Thoracic aorta (tissue), 2 donors: ENCODE results near the gene ELF3. TPM values are rescaled to one million over a fixed set of nuclear protein-coding genes. Genes with fewer than 3 reads are reported as not detected.

ENCODE experiments used
- ATAC-seq: fragments of 150-250 bp; one replicate; pipeline ENCODE4 v1.8.0; 2017; ENCODE audit warnings: low read depth; ENCODE audit not compliant: insufficient number of reproducible peaks, low FRiP score
- DNase-seq: peaks from one replicate; pipeline ENCODE4 v3.0.0-alpha.2; 2020; ENCODE audit warnings: low spot score
- H3K27ac ChIP-seq, 2 donors: fragments of 200-600 bp; sonication (generic); 1 replicate in 1 of 2; 2 replicates in 1 of 2; pipeline ENCODE4 v1.5.1; 2016; ENCODE audit warnings: mild to moderate bottlenecking in 2 of 2, moderate library complexity in 2 of 2
- H3K27me3 ChIP-seq: fragments of 200-600 bp; sonication (generic); replicated peaks from 2 replicates; pipeline ENCODE4 v1.6.0; 2016; ENCODE audit warnings: mild to moderate bottlenecking; ENCODE audit not compliant: insufficient read depth
- H3K36me3 ChIP-seq: fragments of 200-600 bp; sonication (generic); one replicate; pipeline ENCODE4 v1.5.1; 2016
- H3K4me1 ChIP-seq, 2 donors: fragments of 200-600 bp; sonication (generic); 1 replicate in 1 of 2; 2 replicates in 1 of 2; pipeline versions ENCODE4 v1.5.1 to v1.6.0; 2016; ENCODE audit warnings: low read depth in 2 of 2, mild to moderate bottlenecking in 1 of 2; ENCODE audit not compliant: control insufficient read depth in 1 of 2
- H3K4me3 ChIP-seq: fragments of 200-600 bp; sonication (generic); 2 replicates; pipeline ENCODE4 v1.5.1; 2016; ENCODE audit warnings: mild to moderate bottlenecking
- H3K9me3 ChIP-seq: fragments of 200-600 bp; sonication (generic); 2 replicates; pipeline ENCODE4 v1.5.1; 2016
- CTCF ChIP-seq: fragments of 200-600 bp; sonication (generic); IDR thresholded peaks from one replicate; pipeline ENCODE4 v1.5.1; 2019; ENCODE audit warnings: antibody characterized with exemption
- total RNA-seq, 2 donors: library from RNA; depleted of rRNA; stranded (reverse); fragments of >200 nt; gene quantifications; one replicate each; pipeline versions ENCODE4 v1.1.0 to v1.2.3, GENCODE V29; 2016

ELF3 gene
- total RNA-seq, 2 donors from 2014 or later, result 0.95 to 4.9 TPM

DNA sequence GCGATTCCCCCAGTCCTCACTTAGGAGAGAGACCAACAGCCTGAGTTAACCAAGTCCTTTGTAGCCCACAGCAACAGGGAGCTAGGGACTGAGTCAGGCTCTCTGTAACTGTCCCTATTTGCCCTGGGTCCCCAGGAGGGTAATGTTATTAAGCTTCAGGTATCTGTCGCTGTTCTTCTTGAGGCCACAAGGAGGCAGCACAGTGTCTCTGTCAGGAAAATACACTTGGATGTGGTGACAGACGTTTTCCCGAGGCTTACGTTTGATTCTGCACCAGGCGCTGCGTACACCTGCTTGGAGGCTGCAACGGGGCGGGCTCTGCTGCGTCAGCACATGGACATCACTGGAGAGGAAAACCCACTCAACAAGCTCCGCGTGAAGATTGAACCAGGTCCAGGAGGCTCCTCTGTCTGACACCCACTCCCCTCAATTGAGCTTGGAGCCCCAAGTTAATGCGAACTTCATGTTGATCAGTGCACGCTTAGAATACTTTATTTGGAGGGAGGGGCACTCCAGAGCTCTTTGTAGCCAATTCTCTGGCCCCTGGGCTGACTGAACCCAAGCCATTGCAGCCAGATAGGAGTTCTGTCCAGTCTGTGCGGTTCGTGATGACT is 10.7 kb upstream of the ELF3 start:
- no peak overlapping the region for H3K27ac ChIP-seq
- H3K4me3 ChIP-seq, result no peak overlapping the region
- DNase-seq (no peak), ATAC-seq (no peak)
- no peaks in the 10 kb centered on the region for H3K9me3 ChIP-seq
- no peaks in the 10 kb centered on the region for H3K4me1 ChIP-seq
- no peaks in the 10 kb centered on the region for H3K27me3 ChIP-seq
- TF ChIP-seq CTCF, result peak; percentile 68
- H3K36me3 ChIP-seq, result peaks cover 35% of the 10 kb centered on the region

DNA sequence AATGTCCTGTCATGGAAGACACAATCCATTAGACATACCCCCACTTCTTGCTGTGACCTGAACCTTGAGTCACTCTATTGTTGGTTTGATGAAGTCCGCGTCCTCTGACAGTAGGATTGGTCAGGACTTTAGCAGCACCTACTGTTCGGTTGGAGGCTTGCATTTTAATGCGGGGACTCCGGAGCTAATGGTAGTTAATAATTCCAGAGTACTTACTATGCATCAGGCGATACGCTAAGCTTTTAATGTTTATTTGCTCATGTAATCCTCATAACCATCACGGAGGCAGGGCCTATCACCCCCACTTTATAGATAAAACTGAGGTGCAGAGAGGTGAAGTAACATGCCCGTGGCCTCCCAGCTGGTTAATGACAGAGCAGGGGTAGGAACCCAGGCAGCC is 7.9 kb upstream of the ELF3 start:
- ATAC-seq (no peak), DNase-seq (no peak)
- H3K4me1 ChIP-seq, result no peaks in the 10 kb centered on the region
- no peaks in the 10 kb centered on the region for H3K27me3 ChIP-seq
- H3K9me3 ChIP-seq, result no peaks in the 10 kb centered on the region
- no peak for TF ChIP-seq CTCF
- H3K4me3 ChIP-seq, result no peak overlapping the region
- peaks cover 26% of the 10 kb centered on the region for H3K36me3 ChIP-seq
- no peak overlapping the region for H3K27ac ChIP-seq

DNA sequence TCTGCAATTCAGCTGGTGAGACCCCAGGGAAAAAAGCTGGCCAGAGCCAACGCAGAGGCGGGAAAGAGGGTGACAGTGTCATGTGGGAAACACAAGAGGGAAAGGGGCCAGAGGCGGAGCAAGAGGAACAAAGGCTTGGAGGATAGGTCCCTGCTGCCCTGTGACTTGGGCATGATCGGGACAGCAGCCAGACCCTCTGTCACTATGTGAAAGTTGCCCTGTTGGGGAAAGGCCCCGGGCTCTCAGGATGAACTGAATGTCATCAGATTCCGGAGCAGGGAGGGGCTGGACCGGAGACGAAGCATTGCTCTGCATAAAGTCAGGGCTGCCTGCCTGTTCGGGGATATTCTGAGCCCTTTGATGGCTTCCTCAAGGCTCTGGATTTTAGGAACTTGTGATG is 5.7 kb upstream of the ELF3 start:
- no peak overlapping the region for H3K27ac ChIP-seq
- DNase-seq (no peak), ATAC-seq (no peak)
- no peak for TF ChIP-seq CTCF
- H3K9me3 ChIP-seq, result no peaks in the 10 kb centered on the region
- no peak overlapping the region for H3K4me3 ChIP-seq
- H3K4me1 ChIP-seq, result no peaks in the 10 kb centered on the region
- H3K36me3 ChIP-seq, result peaks cover 26% of the 10 kb centered on the region
- H3K27me3 ChIP-seq, result no peaks in the 10 kb centered on the region

DNA sequence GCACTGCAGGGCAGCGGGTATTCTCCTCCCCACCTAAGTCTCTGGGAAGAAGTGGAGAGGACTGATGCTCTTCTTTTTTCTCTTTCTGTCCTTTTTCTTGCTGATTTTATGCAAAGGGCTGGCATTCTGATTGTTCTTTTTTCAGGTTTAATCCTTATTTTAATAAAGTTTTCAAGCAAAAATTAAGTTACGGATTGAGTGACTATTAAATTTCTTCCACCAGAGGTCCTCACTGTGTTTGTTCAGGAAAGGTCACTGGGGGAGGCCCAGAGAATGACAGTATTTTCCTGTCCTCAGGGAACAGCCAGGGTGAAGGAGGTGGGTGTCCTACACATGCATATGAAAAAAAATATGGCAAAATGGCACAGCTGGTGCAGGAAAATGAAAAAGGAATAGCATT is 4.4 kb upstream of the ELF3 start:
- Histone ChIP-seq H3K36me3 (peaks cover 26% of the 10 kb centered on the region), H3K4me3 (no peak overlapping the region), H3K9me3 (no peaks in the 10 kb centered on the region), H3K4me1 (no peaks in the 10 kb centered on the region), H3K27ac (no peak overlapping the region), H3K27me3 (no peaks in the 10 kb centered on the region)
- DNase-seq (no peak), ATAC-seq (no peak)
- TF ChIP-seq CTCF, result peak; percentile 27

GRCh38 chr1:202007304-202007703 is 3.1 kb upstream of the ELF3 start:
- Histone ChIP-seq H3K36me3 (peaks cover 24% of the 10 kb centered on the region), H3K4me1 (no peaks in the 10 kb centered on the region), H3K27me3 (no peaks in the 10 kb centered on the region), H3K9me3 (no peaks in the 10 kb centered on the region), H3K4me3 (no peak overlapping the region), H3K27ac (no peak overlapping the region)
- DNase-seq, result no peak
- ATAC-seq, result no peak
- TF ChIP-seq CTCF, result no peak
